GM18519 (cell line): ENCODE measurements around the gene C14orf180.

Source experiments
- ATAC-seq: cut with Tn5 transposase; IDR thresholded peaks from one replicate; pipeline ENCODE4 v1.9.1; 2021; ENCODE audit warnings: mild to moderate bottlenecking, moderate library complexity; ENCODE audit not compliant: unreplicated experiment, low FRiP score

Gene C14orf180

DNA sequence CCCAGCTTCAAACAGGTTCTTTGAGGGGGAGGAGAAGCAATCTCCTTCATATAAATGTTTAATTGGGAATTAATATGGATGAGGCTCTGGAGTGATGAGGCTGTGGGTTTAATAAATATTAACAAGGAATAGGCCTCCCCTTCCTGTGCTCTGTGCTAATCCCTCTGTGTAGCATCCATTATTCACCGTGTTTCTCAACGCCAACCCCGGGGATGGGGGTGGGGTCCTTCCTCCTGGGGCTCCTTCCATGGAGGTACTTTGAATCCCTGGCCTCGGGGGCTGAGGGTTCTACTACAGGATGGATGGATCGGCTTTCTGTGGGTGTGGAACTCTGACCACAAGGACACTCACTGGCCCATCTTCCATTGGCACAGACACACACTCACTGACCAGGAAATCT is 59.9 kb downstream of the C14orf180 start:
- ATAC-seq, result no peak
